ENCODE data around the gene GSC2.
"Not testable (repeated sequence)": the region's sequence is repeated elsewhere in the genome, so short reads cannot be mapped to it uniquely, and the experiment has no call there.

The GSC2 gene

DNA sequence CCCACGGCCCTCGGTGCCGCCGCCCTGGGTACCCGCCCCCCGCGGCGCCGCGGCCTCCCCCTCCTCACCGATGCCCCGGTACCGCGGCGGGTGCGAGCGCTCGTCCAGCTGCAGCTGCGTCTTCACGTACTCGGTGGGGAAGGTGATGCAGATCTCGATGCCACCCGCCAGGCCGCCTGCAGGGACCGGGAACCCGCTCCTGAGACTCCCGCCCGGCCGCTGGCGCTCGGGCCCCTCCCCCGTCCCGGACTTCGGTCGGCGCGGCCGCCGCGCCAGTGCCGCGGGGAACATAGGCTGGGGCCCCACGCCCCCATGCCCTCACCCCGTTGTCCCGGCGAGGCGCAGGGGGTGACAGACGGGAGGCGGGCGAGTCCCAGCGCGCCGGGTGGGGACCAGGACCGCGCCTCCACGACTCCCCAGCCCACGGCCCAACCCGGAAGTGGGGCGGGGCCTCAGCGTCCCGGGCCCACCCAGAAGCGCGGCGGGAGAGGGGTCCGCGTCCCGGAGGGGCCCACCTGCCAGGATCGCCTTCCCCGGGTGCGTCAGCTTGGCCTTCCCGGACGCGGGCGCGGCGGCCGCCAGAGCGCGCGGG is 28.1 kb upstream of the GSC2 start:
- DNase-seq, result peak in 3 of 4 experiments; percentile 33 to 71 (median 49)

DNA sequence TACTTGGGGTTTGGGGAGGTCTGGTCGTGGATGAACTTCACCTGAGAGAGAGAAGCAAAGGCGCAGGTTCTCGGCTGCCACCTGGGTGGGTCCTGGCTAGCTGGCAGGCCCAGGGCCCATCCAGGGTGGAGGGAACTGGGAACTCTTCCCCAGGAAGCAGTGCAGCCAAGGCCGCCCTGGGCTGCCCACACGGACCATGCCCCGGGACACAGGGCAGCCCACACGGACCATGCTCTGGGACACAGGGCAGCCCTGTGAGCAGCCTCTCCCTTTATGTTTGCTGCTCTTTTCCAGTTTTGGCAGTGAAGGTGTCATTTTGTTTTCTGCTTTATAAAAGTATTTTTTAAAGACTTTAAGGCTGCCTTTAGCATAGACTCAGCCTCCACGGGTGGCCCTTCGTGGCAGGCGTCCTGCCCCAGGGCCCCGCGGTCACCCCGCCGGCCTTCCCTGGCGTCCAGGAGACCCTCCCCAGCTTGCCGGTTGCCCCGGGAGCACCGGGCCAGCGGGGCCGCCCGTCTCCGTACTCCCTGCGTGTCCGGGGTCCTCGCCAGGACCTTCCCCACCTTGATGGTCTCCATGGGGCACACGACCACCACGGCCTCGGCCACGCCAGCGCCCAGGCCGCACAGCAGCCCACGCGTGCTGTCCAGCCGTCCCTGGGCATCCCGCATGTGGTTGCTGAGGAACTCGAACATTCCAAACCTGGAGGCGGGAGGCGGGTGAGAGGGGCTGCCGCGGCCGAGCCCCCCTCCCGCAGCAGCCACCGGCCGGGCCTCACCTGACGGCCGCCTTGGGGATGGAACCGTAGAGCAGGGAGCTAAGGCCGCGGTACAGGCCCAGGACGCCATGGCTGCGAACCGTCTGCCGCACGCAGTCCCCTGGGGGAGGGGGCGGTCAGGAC is 27.3 kb upstream of the GSC2 start:
- DNase-seq, result no peak

DNA sequence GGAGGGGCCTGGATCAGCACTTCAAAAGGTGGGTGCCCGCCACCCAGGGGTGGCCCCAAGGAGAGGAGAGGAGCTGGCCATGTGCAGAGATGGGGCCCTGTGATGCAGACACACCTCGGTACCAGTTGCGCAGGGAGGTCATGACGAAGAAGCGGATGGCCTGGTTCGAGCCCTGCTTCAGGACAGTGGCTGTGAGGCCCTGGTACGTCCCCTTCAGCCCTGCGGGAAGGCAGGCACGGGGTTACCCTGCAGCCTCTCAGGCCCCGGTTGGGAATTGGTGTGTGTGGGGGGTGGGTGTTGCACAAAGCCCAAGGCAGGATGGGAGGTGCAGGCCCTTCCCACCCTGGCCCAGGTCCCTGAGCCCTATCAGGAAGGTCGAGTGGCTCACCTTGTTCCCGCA is 26.6 kb upstream of the GSC2 start:
- DNase-seq, result no peak

DNA sequence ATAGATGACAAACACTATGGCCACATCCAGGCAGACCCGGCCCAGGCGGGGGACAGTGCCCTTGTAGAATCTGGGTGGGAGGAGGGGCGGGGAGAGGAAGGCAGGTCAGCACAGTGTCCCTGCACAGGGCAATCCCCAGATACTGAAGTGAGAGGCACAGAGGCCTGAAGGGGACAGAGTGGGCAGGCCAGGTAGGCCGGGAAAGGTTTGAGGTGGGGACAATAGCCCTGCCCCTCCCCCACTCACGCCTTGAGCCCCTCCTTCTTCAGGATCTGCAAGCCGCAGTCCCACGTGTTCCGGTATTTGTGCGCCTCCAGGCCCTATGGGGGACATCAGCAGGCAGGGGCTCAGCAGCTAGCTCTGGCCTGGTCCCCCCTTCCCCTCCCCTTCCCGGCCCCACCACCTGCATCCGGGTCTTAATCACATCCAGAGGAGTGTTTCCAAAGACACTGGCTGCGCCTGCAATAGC is 26.1 kb upstream of the GSC2 start:
- DNase-seq, result no peak

DNA sequence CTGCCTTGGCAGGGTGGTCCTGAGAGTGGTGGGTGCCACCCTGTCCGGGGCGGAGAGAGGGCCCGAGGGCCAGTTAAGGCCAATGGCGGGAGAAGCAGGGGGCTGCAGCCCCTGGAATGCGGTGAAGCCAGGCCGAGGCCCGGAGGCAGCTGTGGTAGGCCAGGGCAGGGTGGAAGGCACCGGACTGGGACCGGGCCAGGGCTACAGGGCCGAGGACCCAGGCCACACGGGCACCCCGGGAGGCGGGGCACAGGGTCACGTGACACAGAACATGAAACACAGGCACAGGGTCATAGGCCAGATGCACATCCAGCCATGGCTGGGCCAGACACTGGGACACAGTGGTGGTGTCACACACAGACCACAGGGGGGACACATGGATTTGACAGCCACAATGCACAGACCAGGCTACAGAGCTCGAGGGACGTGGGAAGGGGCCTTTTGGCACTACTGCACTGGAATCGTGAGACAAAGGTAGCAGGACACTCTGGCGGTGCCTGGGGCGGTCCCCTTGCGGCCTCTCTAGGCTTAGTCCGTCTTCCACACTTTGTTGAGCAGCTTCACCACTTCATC is 25.6 kb upstream of the GSC2 start:
- no peak for DNase-seq

DNA sequence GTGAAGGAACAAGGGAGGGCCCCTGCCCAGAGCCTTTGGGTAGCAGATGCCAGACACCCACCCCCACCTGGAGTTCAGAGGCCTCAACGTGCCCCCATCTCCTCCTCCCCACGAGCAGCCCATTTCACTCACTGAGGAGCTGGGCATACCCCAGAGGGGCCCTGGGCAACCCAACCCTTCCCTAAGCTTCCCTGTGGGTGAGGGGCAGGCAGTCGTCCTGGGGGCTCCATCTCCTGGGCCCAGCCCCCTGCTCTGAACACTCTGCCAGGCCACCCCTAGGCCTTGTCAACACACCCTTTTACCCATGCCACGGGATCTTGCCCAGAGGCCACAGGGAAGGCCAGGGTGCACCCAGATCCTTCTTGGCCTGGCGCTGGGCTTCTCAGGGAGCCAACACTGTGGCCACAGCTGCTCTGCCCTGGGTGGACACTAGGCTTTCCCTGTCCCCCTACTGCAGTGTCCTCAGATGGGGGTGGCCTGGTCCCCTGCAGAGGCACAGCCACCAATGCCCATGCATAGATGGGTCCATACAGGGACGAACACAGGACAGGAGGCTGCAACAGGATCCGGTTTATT is 25.0 kb upstream of the GSC2 start:
- DNase-seq, result no peak

DNA sequence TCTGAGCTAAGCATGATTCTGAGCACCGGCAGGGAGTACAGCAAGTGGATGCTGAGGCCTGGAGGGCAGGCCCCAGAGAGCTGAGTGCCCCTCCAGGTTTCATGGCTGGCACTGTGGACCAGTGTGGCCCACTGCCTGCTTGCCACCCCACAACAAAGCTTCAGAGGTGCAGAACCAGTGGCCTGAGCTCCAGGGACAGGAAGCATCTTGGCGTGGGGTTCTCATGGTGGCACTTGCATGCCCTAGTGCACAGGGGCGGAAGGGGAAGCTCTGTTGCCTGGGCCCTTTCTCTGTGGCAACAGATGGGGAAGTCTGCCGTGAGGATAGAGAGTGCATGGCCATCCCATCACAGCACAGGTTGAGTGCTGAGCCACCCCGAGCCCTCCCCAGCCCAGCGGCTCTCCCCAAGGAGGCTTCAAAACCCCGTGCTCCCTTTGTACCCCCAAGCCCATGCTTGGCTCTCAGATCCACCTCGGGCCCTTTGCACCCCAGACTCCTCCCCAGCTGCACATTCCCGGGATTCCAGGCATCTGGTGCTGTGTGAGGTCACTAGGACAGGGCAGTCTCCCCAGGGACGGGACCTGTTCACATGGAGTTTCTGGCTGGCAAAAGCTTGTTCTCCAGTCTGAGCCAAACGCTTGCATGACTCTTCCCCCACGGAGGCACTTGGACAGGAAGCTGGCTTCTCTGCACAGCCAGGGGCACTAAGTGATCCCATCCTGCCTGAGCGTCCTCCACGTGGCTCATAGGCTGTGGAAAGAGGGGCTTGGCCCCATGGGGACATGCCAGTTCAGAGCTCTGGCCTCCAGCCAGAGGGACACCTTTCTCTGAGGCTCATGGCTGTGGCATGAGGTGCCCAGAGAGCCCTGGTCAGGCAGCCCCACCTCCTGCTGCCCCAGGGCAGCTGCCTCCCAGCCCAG is 24.3 kb upstream of the GSC2 start:
- peak; percentile 66 to 84 (median 78) for DNase-seq

DNA sequence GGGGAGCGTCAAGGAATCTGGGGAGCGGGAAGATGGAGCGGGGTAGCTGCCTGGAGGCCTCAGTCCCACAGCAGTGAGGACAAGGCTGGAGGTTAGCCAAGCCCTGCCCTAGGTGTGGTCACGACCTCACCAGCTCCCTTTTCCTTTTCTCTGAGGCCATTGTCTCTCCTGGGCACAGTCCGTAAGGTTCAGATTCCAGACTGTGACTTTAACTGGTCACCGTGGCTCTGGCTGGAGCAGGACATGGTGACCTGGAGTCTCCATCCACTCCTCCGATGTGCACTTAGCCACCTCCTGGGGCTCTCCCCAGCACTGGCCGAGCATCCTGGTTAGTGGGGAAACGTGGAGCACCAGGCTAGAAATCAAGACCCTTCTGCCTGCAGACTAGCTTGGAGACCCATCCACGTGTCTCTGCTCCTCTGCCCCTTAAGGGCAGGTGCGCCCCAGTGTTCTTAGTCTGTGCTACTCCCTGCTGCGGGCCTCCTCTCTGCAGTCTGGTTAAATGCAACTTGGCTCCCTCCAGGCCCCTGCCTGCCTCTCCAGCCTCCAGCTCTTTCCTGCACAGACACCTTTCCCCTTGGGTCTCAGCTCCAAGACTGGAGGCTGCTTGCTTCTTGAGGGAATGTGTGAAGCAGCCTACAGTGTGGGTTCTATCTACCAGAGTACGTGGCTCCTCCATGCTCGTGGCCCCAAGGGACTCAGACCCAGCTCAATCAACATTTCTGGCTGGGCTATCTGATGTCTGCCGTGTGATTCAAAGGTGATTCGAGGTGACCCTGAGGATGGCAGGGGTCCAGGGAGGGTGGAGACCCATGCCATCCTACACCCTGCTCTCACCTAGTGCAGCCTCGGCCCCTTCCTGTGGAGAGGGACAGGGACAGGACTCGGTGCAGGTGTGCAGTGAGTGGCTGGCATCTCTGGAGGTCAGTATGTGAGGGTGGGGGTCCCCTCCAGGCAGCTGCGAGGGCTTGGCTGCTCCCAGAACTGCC is 23.2 kb upstream of the GSC2 start:
- DNase-seq, result no peak

DNA sequence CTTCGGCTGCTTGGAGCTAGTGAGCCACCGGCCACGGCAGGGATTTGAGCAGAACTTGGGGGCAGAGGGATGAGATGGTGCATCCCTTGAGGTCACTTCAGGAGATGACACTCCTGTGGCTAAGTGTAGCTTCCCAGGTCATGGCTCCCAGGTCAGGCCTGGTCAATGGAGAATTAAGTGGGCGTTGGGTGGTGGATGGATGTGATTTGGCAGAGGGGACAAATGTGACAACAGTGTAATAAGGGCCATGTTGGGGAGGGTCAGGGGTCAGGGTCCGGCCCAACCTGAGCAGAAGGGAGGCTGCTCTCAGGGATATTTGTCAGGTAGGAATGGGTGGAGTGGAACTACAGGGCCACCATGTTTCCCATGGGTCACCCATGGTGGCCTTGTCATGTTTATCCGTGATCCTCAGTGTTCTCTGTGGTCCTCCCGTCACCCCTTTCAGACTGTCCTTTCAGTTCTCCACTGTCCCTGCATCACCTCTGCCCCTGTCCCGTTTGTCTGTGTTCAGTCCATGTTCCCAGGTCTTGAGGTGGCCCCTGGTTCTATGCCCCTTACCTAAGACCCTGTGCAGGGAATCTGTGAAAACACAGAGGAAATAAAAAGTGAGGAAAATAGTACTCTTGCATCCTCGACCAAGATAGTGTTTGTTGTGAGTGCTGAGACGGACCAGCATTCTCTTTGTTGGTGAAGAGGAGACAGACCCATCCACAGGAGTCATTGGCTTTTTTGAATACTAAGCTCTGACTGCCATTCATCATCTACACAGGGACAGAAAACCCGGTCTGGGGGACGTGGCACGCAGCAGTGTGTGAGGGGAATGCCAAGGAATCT is 22.3 kb upstream of the GSC2 start:
- no peak for DNase-seq

DNA sequence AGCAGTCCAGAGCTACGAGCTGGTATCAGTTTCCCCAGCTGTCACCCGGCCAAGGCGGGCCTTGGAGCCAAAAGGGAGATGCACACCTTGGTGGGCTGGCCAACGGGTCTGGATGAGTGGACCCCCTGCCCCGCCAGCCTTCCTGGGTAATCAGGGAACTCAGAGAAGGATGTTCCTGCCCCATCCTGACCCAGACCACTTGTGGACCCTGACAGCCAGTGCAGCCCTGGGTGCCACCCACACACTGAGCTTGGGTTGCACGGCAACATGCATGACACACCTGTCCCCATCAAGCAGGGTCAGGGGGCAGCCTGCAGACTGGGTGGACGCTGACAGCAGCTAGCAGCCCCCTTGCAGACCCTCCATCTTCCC is 19.8 kb upstream of the GSC2 start:
- DNase-seq, result no peak

DNA sequence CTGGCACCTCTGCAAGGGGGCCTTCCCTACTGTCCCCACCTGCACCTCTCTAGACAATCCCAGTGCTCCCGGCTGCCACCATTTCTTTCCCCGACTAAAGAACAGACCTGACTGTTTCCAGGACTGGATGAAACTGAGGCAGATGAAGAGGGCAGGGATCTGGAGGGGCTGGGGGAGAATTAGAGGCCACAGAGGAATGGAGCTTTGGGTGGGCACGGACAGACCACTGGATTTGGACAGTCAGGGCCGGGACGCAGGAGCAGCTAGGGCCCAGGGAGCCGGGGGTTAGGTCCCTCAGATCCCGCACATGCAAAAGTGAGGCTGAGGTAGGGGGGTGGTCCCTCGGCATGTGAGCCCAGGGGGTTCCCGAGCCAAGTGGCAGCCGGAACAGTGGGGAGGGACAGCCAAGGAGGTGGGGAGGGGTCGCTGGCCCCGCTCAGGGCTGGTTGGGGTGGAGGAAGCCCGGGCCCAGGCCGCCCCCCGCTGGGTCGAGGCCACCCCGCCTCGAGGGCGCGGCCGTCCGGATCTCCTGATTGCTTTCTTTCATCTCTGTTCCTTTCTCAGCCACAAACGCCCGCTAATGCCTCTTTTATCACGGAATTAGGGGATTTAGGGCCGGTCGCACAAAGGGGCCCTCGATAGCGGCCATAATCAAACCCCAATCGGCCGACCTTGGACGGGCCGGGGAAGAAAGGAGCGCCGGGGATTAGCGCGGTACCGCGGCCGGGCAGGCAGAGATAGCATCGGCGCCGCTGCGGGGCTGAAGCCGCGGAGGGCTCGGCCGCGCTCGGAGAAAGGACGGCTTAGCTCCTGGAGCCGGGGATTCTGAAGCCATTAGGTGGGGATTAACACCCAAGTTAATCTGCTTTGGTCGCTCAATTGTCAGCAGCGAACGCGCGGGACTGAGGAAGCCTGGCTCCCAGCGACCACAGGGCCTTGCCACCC is 19.2 kb upstream of the GSC2 start:
- DNase-seq, result no peak

DNA sequence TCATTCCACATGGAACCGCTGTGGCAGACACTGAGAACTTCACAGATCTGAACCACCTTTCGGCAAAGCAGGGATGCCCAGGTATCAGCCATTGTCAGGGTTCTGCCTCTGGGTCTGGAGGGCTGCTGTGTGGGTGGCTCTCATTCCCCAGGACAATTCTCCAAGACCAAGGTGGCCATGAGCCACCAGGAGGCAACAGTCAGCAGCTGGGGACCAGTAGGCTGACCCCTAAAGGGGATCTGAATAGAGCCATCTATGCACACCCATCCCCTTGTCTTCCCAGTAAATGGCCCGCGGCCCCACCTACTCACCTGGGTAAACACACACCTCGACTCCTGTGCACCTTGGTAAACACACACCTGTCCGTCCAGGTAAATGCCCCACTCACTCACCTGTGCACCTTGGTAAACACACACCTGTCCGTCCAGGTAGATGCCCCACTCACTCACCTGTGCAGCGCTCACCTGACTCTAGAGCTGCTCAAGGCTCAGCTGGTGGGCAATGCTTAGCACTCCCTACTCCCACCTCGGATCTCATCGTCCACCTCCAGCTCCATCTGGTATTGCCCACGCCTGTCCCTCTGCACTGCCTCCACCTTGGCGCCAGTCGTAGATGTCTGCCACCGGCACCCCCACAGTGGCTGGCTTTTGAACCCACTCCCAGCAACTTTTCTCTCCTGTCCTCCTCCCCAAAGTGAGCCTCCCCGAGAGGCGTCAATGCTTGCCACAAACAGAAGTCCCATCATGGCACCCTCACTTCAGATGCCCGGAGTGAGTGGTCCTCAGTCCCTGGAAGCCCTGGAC is 18.2 kb upstream of the GSC2 start:
- no peak for DNase-seq

DNA sequence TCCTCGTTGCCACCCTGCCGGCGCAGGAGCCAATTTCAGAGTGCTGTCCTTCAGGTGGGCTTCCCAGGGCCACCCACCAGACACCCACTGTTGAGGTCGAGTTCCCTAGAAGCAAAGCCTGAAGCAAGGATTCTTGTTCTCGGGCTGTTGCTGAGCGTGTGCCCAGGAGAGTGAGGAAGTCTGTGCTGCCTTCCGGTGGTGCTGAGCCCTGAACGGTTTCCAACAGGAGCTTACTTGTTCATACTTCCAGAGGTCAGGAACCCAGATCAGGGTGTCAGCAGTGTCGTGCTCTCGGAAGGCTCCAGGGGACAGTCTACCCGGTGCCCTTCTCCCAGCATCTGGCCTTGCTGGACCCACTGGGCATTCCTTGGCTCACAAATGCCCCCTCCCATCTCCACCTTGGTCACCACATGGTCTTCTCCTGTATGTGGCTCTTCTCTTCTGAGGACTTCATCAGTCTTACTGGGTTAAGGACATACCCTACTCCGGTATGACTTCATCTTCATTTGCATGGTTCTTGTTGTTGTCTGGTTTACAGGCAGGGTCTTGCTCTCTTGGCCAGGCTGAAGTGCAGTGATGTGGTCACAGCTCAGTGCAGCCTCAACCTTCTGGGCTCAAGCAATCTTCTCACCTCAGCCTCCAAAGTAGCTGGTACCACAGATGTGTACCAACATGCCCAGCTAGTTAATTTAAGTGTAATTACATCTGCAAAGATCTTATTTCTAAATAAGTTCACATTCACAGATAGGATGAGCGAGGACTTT is 17.2 kb upstream of the GSC2 start:
- DNase-seq, result no peak

DNA sequence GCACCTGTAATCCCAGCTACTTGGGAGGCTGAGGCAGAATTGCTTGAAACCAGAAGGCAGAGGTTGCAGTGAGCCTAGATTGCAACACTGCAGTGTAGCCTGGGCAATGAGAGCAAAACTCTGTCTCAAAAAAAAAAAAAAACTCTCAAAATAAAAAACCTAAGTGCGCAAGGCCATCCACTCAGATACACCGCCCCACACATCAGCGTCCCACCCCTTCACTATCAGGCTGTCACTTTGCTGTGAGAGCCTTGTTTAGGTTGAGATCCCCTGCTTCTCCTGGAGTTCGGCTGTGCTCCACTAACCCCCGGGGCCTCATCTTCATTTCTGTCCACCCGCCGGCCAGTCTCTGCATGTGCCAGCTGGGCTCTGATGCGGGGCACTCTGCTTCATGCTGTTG is 16.3 kb upstream of the GSC2 start:
- DNase-seq, result no peak

DNA sequence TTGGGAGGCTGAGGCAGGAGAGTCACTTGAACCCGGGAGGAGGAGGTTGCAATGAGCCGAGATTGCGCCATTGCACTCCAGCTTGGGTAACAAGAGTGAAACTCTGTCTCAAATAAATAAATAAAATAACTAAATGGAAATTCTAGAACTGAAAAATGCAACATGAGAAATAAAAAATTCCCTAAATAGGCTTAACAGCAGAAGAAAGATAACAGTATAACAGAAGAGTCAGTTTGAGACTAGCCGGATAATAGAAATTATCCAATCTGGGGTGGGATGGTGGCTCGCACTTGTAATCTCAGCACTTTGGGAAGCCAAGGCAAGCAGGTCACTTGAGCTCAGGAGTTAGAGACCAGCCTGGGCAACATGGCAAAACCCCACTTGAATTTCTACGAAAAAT is 14.3 kb upstream of the GSC2 start:
- no peak for DNase-seq

DNA sequence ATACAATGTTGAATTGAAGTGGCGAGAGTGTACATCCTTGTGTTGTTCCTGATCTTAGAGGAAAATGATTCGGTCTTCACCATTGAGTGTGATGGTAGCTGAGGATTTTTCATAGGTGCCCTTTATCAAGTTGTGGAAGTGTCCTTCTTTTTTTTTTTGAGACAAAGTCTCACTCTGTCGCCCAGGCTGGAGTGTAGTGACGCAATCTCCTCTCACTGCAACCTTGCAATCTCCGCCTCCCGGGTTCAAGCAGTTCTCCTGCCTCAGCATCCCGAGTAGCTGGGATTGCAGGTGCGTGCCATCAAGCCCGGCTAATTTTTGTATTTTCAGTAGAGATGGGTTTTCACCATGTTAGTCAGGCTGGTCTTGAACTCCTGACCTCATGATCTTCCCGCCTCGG is 8.6 kb upstream of the GSC2 start:
- not testable (repeated sequence) for DNase-seq

DNA sequence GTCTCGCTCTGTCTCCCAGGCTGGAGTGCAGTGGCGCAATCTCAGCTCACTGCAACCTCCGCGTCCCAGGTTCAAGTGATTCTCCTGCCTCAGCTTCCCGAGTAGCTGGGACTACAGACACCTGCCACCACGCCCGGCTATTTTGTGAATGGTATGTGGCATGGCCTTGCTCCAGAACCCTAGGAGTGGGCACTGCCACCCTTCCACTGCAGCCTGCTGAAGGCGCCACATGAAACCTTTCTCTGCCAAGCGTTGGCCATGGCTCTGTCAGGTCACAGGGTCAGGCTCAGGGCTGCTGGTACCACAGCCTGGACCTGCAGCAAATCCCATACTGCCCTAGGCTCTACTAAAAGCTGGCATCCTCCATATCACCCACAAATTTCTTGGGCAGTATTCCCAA is 6.0 kb upstream of the GSC2 start:
- not testable (repeated sequence) for DNase-seq

Data from suppressor macrophage (primary cell).